H1 (cell line): ENCODE measurements around the gene SND1. TPM values are rescaled to one million over a fixed set of nuclear protein-coding genes. Genes with fewer than 3 reads are reported as not detected.

Experiments used
- CTCF ChIA-PET: fragments of 300-600 bp; sonication (Branson Sonifier 250); formaldehyde crosslinking; loops from one replicate; lab custom pipeline; 2021; ENCODE audit not compliant: partially characterized antibody; lab: Charles Lee
- POLR2A ChIA-PET: fragments of 300-600 bp; sonication (Branson Sonifier 250); formaldehyde crosslinking; loops from one replicate; lab custom pipeline; 2021; ENCODE audit warnings: inconsistent platforms; ENCODE audit not compliant: partially characterized antibody; lab: Charles Lee
- DNase-seq, 2 experiments: peaks; one replicate each; pipeline versions ENCODE4 v3.0.0 to v3.0.0-alpha.2; 2010 to 2022; ENCODE audit warnings: low spot score in 2 of 2, low read depth in 1 of 2, mixed read lengths in 1 of 2
- FAIRE-seq: peaks from 2 replicates; lab custom pipeline; 2011; peaks lifted over from hg19 to GRCh38; lab: Jason Lieb, UNC
- H2AFZ ChIP-seq: 2 replicates; pipeline ENCODE4 v1.8.1; 2012; ENCODE audit warnings: low read length, inconsistent platforms
- H2AK5ac ChIP-seq: 2 replicates; pipeline ENCODE4 v1.6.1; 2013; ENCODE audit warnings: low read depth, low read length
- H2BK120ac ChIP-seq: replicated peaks from 2 replicates; pipeline ENCODE3; 2013; ENCODE audit warnings: low read depth, low read length, inconsistent platforms
- H2BK12ac ChIP-seq: 2 replicates; pipeline ENCODE4 v1.6.1; 2013; ENCODE audit warnings: low read depth, low read length
- H2BK15ac ChIP-seq: 2 replicates; pipeline ENCODE4 v1.6.1; 2013; ENCODE audit warnings: low read length
- H2BK20ac ChIP-seq: 2 replicates; pipeline ENCODE4 v1.6.1; 2013; ENCODE audit warnings: low read length
- H2BK5ac ChIP-seq: 2 replicates; pipeline ENCODE4 v1.6.1; 2013; ENCODE audit warnings: low read depth, low read length
- H3K14ac ChIP-seq: 2 replicates; pipeline ENCODE4 v1.6.1; 2013; ENCODE audit warnings: inconsistent platforms; ENCODE audit not compliant: insufficient read length
- H3K18ac ChIP-seq: 2 replicates; pipeline ENCODE4 v1.6.1; 2013; ENCODE audit warnings: low read length; ENCODE audit errors: extremely low read depth
- H3K23ac ChIP-seq: 2 replicates; pipeline ENCODE4 v1.6.1; 2013; ENCODE audit warnings: inconsistent platforms; ENCODE audit not compliant: insufficient read length
- H3K23me2 ChIP-seq: 2 replicates; pipeline ENCODE4 v1.6.1; 2013; ENCODE audit warnings: low read depth, low read length
- H3K27ac ChIP-seq: 2 replicates; pipeline ENCODE4 v1.6.1; 2011; ENCODE audit warnings: low read depth, low read length, inconsistent platforms
- H3K27me3 ChIP-seq, 4 experiments: replicated peaks in 1 of 4; 1 replicate in 1 of 4; 2 replicates in 3 of 4; pipeline versions ENCODE4 v1.6.1 to v1.8.1; 2011 to 2013; ENCODE audit warnings: low read length in 3 of 4, mild to moderate bottlenecking in 3 of 4, inconsistent platforms in 2 of 4, mixed read lengths in 2 of 4, moderate library complexity in 1 of 4; ENCODE audit not compliant: control insufficient read depth in 3 of 4, insufficient read depth in 3 of 4; ENCODE audit errors: extremely low read depth in 1 of 4
- H3K36me3 ChIP-seq, 4 experiments: 2 replicates each; pipeline versions ENCODE4 v1.6.1 to v1.8.1; 2011 to 2013; ENCODE audit warnings: mild to moderate bottlenecking in 4 of 4, low read length in 3 of 4, moderate library complexity in 2 of 4, control low read depth in 1 of 4, inconsistent platforms in 1 of 4; ENCODE audit not compliant: insufficient read depth in 4 of 4, control insufficient read depth in 2 of 4
- H3K4ac ChIP-seq: replicated peaks from 2 replicates; pipeline ENCODE3; 2013; ENCODE audit warnings: low read length, low read depth, mixed read lengths, inconsistent platforms; ENCODE audit not compliant: insufficient read length
- H3K4me1 ChIP-seq, 4 experiments: replicated peaks in 1 of 4; 1 replicate in 1 of 4; 2 replicates in 3 of 4; pipeline versions ENCODE4 v1.6.1 to v1.8.1; 2011 to 2013; ENCODE audit warnings: low read length in 3 of 4, inconsistent platforms in 2 of 4, mixed read lengths in 1 of 4; ENCODE audit not compliant: insufficient read depth in 4 of 4, control insufficient read depth in 3 of 4
- H3K4me2 ChIP-seq, 2 experiments: 2 replicates each; pipeline versions ENCODE4 v1.6.1 to v1.8.1; 2011 to 2013; ENCODE audit warnings: low read depth in 2 of 2, low read length in 2 of 2, control low read depth in 1 of 2, inconsistent platforms in 1 of 2, mild to moderate bottlenecking in 1 of 2; ENCODE audit not compliant: insufficient read depth in 1 of 2
- H3K4me3 ChIP-seq, 4 experiments: fragments of 200-600, 300-600 bp in 1 of 4; sonication (generic), shearing (Covaris generic), sonication (Bioruptor Twin) in 1 of 4; 2 replicates each; pipeline versions ENCODE4 v1.5.1 to v1.8.1; 2011 to 2016; ENCODE audit warnings: low read length in 4 of 4, low read depth in 3 of 4, control low read depth in 2 of 4, inconsistent platforms in 2 of 4, mild to moderate bottlenecking in 2 of 4, mixed read lengths in 1 of 4, moderate library complexity in 1 of 4; ENCODE audit not compliant: insufficient read depth in 2 of 4; ENCODE audit errors: extremely low read depth in 1 of 4
- H3K56ac ChIP-seq: replicated peaks from 2 replicates; pipeline ENCODE3; 2013; ENCODE audit warnings: low read depth, mild to moderate bottlenecking, mixed read lengths, low read length, inconsistent platforms; ENCODE audit not compliant: insufficient read length
- H3K79me1 ChIP-seq: 2 replicates; pipeline ENCODE4 v1.6.1; 2013; ENCODE audit warnings: low read depth, low read length, control low read depth
- H3K79me2 ChIP-seq, 2 experiments: 2 replicates each; pipeline versions ENCODE4 v1.6.1 to v1.8.1; 2012 to 2013; ENCODE audit warnings: low read length in 2 of 2, mild to moderate bottlenecking in 2 of 2, inconsistent platforms in 1 of 2; ENCODE audit not compliant: insufficient read depth in 2 of 2, control insufficient read depth in 1 of 2
- H3K9ac ChIP-seq, 4 experiments: replicated peaks in 1 of 4; 1 replicate in 1 of 4; 2 replicates in 3 of 4; pipeline versions ENCODE4 v1.6.1 to v1.8.1; 2011 to 2013; ENCODE audit warnings: low read depth in 3 of 4, low read length in 3 of 4, control low read depth in 2 of 4, mild to moderate bottlenecking in 2 of 4, moderate library complexity in 2 of 4, inconsistent platforms in 1 of 4; ENCODE audit errors: extremely low read depth in 1 of 4
- H3K9me3 ChIP-seq, 2 experiments: 2 replicates each; pipeline versions ENCODE4 v1.6.1 to v1.8.1; 2012 to 2013; ENCODE audit warnings: mild to moderate bottlenecking in 2 of 2, moderate library complexity in 2 of 2, control low read depth in 1 of 2, inconsistent platforms in 1 of 2, low read depth in 1 of 2, low read length in 1 of 2, mixed read lengths in 1 of 2; ENCODE audit not compliant: insufficient read depth in 2 of 2
- H4K20me1 ChIP-seq, 2 experiments: replicated peaks in 1 of 2; 2 replicates each; pipeline versions ENCODE3 to v1.8.1; 2011 to 2013; ENCODE audit warnings: inconsistent platforms in 2 of 2, low read length in 2 of 2, mild to moderate bottlenecking in 1 of 2; ENCODE audit not compliant: insufficient read depth in 2 of 2, control insufficient read depth in 1 of 2
- H4K5ac ChIP-seq: 2 replicates; pipeline ENCODE4 v1.6.1; 2013; ENCODE audit warnings: low read length, low read depth, mixed read lengths, inconsistent platforms; ENCODE audit not compliant: insufficient read length
- H4K8ac ChIP-seq: 2 replicates; pipeline ENCODE4 v1.8.0; 2013; ENCODE audit warnings: mild to moderate bottlenecking, moderate library complexity, low read length, inconsistent platforms; ENCODE audit not compliant: insufficient read depth; ENCODE audit errors: extremely low read depth
- H4K91ac ChIP-seq: replicated peaks from 2 replicates; pipeline ENCODE3; 2013; ENCODE audit warnings: low read length, mixed read lengths, inconsistent platforms; ENCODE audit not compliant: insufficient read length
- CHD2 ChIP-seq: IDR thresholded peaks from 2 replicates; pipeline ENCODE4 v1.6.1; 2012; ENCODE audit warnings: low read length, improper control_type of control experiment
- KDM1A ChIP-seq: fragments of 200-600, 300-600 bp; sonication (generic); IDR thresholded peaks from 2 replicates; pipeline ENCODE4 v1.7.1; 2016; ENCODE audit warnings: mild to moderate bottlenecking, low read length, borderline replicate concordance
- RXRA ChIP-seq: IDR thresholded peaks from 2 replicates; pipeline ENCODE4 v1.6.1; 2011; ENCODE audit warnings: low read depth, mild to moderate bottlenecking, low read length, moderate library complexity; ENCODE audit not compliant: insufficient read depth
- ZNF274 ChIP-seq: IDR thresholded peaks from 2 replicates; pipeline ENCODE4 v1.7.0; 2012; ENCODE audit warnings: low read length, borderline replicate concordance; ENCODE audit errors: extremely low read depth
- WGBS, 2 experiments: shearing (Covaris generic) in 1 of 2; methylation state at CpG; one replicate each; pipeline versions ENCODE4 v1.1.6 to v1.1.7; 2013 to 2015; ENCODE audit warnings: low lambda C conversion rate in 2 of 2, mixed read lengths in 2 of 2, inconsistent platforms in 1 of 2, low coverage in 1 of 2, missing lambda C conversion rate in 1 of 2; ENCODE audit not compliant: insufficient replicate concordance in 2 of 2, insufficient coverage in 1 of 2, insufficient read length in 1 of 2; ENCODE audit errors: extremely low coverage in 1 of 2, missing lambda C conversion rate in 1 of 2; 5-methylcytosine and 5-hydroxymethylcytosine counted together
- polyA plus RNA-seq, 7 experiments: library from polyadenylated mRNA; depleted of rRNA in 3 of 7; stranded (reverse) in 5 of 7; unstranded in 2 of 7; fragments of >200 nt in 5 of 7; fragments of 200-250 nt in 2 of 7; gene quantifications; 1 replicate in 5 of 7; 2 replicates in 1 of 7; 4 replicates in 1 of 7; pipeline versions ENCODE4 v1.2.1 to v1.2.3, GENCODE V29; 2011 to 2013; ENCODE audit warnings: missing spikeins in 2 of 7, mixed read lengths in 2 of 7
- total RNA-seq: library from RNA; stranded (reverse); fragmentation: NEBNext Ultra II Directional; extraction: Animal tissue kit (Norgen Biotek cat#: 25700); gene quantifications from 2 replicates; pipeline ENCODE4 v1.2.1, GENCODE V29; 2021

Gene SND1
- total and polyA plus RNA-seq, 2 of the 8 experiments (the other 6 are each of a cell fraction or from before 2014, with no cell fraction given), result 122 to 290 TPM

GRCh38 chr7:127932496-127932895 lies 280.5 kb downstream of the SND1 start:
- Histone ChIP-seq H3K4ac (no peak overlapping the region), H2BK12ac (no peak overlapping the region), H2BK20ac (no peak overlapping the region), H3K18ac (no peak overlapping the region), H3K36me3 (peaks cover 2 to 27% (median 12%) of the 10 kb centered on the region in 4 experiments; a peak in 7 of 8 replicates), H3K14ac (no peak overlapping the region), H2BK5ac (no peak overlapping the region), H4K5ac (no peak overlapping the region), H3K79me2 (0 out of 4 replicates have a peak, but pooled peaks cover 0 to 3% of the 10 kb centered on the region in 2 experiments), H4K8ac (no peak overlapping the region), H3K4me1 (peaks cover 2 to 13% (median 3%) of the 10 kb centered on the region in 4 experiments; a peak in 4 of 7 replicates), H2AFZ (no peak overlapping the region), H3K27me3 (no peaks in the 10 kb centered on the region), H2BK120ac (no peak overlapping the region), H3K23ac (no peak overlapping the region), H4K20me1 (peaks cover 0 to 4% of the 10 kb centered on the region in 2 experiments), H3K9ac (no peak overlapping the region), H3K56ac (no peak overlapping the region), H2AK5ac (no peak overlapping the region), H3K27ac (no peak overlapping the region), H3K23me2 (no peaks in the 10 kb centered on the region), H3K4me3 (no peak overlapping the region), H4K91ac (no peak overlapping the region), H3K9me3 (no peaks in the 10 kb centered on the region), H2BK15ac (no peak overlapping the region), H3K4me2 (no peak overlapping the region), H3K79me1 (peaks cover 3% of the 10 kb centered on the region; the same call in 1 of the 2 replicates)
- WGBS, 2 experiments, result 64% methylated on average over 1 of the region's 1 CpG; no CpG with 5 or more reads in 1 of the 2 experiments
- DNase-seq, result no peak
- TF ChIP-seq RXRA (no peak), ZNF274 (no peak), KDM1A (no peak), CHD2 (no peak)
- POLR2A ChIA-PET, result interaction anchor here (0.8 kb wide), 1 partner anchor 22 kb away, joined by 3 read pairs; no protein-coding TSS in a partner anchor
- no peak for FAIRE-seq
- CTCF ChIA-PET, result interaction anchor here (0.9 to 2.0 kb wide), 2 partner anchors 87 to 176 kb away, joined by 3 to 9 read pairs; no protein-coding TSS in a partner anchor
